IPS DF 4.7 (cell line): Measurements from ENCODE around the gene PCNX1.

Experiments used
- DNase-seq: peaks from one replicate; pipeline ENCODE4 v3.0.0-alpha.2; 2013; ENCODE audit warnings: low spot score; ENCODE audit errors: extremely low read depth

Gene PCNX1

DNA sequence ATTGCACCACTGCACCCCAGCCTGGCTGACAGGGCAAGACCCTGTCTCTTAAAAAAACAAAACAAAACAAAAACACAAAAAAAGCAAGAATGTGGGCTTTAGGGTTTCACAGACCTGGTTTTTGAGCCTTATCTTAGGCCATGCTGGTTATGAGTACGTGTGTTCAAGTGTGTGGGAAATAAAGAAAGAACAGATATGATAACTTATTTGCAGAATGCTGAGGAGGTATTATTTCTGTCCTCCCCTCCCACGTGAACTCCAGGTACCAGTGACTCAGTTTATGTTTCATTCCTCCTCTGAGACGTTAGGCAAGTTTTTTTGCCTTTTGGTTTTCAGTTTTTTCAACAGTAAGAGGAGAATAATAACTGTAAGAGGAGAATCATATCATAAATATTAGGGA is 49.3 kb downstream of the PCNX1 start:
- no peak for DNase-seq

DNA sequence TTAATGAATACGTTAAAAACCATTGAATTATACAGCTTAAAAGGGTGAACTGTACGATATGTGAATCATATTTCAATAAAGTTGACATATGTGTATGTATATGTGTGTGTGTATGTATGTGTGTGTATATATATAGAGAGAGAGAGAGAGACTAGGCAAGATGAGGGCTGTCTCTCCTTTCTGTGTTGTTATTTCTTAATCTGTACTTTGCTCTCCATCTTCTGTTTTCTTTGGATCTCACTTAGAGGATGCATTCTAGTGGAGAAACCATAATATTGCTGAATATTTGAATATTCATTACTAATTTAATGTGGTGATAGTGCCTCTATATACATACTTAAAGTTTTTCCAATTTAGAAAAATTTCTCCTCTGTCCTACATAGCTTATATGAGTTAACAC is 50.5 kb downstream of the PCNX1 start:
- DNase-seq = no peak

DNA sequence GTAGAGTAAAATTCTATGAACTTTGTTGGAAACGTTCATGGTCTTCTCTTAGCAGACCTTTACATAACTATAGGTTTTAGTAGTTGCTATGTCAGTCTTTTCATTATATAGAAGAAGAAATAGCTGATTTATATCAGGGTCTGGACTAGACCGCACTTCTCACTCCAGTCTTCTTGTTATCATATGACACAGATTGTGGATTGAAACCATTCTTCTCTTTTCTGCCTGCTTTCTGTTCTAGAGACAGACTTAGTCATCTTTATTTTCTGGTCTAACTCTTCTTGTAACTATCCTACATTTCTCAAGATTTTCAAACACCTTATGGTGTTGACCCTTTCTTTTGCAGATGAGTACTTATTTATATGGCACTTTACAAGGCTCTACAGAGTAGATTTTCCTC is 55.7 kb downstream of the PCNX1 start:
- DNase-seq = no peak

DNA sequence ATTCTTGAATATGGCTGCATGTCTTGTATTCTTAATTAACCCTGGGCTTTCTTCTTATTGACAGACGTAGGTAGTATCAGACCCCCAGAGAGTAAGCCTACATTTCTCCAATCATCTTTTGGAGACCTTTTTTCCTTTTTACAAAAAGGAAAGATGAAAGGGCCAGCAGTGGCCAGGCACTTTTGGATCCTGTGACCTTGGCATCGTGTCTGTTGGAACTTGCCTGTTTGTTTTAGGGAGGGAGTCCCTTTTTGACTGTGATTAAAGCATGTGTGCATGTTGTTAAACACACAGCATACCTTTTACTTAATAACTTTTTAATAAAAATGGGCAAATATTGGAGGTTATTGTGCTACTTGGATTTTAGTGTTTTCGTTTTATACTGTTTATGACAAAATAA is 57.2 kb downstream of the PCNX1 start:
- no peak for DNase-seq

DNA sequence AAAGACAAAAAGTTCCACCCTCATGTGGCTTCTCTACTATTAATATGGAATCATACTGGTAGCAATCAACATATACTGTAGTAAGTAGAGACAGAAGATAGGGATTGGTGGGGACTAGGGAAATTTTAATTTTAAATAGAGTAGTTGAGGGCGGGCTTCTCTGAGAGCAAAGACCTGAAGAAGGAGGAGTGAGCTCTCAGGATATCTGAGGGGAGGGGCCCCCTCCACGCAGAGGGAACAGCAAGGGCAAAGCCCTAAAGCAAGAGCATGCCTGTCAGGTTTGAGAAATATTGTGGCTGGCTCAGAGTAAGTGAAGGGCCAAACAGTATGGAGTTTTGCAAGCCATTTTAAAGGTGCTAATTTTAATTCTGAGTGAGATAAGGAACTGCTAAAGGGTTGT is 64.3 kb downstream of the PCNX1 start:
- no peak for DNase-seq

DNA sequence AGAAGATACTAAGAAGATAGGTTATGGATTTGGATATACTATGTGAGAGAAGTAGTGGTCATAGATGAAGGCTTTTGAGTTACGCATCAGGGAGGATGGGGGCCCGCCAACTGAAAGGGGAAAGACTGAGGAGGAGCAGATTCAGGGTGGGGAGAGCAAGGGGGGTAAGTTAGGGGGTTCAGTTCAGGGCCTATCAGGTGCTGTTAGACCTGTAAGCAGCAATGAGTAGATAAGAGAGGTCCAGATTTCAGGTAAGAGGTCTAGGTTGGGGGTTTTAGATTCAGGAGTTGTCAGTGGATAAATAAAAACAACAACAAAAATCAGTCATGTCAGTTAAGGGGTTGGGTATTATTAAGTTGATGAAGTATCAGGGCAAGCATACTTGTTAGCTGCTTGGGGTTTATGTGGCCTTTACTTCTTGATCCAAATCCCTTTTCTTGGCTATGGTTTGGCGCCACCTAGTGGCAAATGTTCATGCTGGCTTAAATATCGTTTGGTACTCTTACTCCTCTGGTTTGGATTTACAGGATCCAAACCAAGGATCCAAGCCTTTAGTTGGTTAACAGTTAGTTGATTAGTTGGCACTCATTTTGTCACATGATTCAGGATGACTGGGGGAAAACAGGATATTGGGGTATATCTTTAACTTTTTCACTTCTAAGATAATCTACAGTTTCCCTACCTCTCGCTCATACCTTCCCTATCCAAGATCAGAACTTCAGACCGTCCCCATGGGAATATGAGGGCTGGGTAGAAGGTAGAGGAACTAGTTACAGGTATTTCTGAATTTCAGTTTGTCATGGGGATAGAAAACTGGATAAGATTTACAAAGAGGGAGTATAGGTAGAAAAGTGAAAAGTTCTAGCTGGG is 65.1 kb downstream of the PCNX1 start:
- peak; percentile 56 for DNase-seq

DNA sequence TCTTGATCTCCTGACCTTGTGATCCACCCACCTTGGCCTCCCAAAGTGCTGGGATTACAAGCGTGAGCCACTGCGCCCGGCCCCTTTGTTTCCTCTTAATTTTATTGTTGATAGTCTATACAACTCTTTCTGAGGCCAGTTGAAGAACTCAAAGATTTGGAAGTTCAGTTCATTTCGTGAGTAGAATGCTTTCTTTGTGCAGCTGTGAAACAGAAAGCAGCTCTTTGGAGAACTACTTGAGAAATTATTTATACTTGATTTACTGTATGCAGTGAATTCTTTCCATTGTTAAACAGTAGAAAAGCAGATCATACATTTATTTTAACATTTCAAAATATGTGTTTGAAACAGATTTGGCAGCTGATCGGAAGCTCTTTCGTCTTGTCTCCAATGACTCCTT is 69.3 kb downstream of the PCNX1 start:
- DNase-seq = no peak

DNA sequence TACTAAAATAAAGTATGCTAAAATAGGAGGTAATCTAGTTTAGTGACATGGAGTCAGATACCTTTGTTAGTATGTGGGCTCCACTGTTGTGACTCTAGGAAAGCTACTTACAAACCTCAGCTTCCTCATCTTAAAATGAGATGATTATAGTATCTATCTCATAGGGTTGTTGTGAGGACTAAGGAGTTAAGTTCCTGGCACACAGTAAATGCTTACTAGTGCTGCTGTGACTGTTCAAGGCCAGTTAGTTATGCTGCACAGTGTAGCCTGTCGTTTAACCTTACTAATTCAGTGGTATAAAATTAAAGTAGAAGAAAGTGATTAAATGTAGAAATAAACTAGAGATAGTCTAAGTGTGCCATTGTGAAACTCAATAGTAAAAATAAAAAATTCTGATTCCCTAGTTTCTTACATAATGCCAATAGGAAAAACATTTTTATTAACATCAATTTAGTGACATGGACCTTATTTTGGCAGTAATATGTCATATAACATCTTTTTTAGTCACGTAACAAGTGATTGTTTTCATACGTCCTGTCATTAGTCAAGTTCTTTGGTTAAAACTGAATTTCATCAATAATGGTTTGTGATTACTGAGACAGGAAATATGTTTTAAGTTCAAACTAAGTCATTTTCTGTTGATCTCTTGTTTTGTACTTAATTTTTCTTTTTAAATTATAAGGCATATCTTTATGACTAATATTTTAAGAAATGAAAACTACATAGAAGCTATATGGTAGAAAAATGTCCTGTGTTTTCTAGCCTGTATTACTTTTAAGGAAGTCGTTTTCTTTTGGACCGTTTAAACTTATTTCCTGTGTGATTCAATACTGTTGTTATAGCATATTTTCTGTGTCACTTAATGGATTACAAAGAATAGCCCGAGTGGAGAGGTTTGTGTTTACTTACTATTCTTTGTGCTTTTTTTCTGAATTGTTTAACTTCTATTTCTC is 74.0 kb downstream of the PCNX1 start:
- no peak for DNase-seq

DNA sequence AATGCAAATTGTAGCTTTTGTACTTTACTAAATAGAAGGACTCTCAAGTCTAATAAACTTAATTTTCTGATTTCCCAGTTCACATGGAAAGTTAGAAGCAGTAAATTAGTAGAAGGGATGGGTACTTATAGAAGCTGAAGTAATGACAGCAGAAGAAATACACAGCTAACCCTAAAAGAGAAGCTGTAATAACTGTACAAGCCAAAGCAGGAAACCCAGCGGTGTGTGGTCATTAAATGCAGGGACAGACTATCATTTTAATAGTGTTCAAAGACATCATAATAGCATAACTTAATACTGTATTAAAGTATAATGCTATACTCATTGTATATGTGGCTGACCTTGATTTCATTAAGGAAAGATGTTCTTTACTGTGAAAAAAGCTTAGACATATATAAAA is 74.9 kb downstream of the PCNX1 start:
- DNase-seq = no peak

DNA sequence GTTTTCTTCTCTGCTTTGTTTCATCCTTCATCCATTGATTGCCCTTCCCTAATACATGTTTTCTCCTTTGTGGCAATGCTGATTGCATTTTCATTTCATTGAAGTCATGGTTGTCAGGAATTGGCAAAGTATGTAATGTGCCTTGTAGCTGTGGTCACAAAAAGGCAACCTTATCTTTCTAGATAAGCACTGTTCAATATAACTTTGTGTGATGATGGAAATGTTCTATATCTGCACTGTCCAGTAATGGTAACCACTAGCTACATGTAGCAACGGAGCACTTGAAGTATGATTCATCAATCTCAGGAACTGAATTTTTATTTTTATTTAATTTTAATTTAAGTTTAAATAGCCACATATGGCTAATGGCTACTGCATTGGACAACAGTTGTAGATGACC is 79.8 kb downstream of the PCNX1 start:
- no peak for DNase-seq

DNA sequence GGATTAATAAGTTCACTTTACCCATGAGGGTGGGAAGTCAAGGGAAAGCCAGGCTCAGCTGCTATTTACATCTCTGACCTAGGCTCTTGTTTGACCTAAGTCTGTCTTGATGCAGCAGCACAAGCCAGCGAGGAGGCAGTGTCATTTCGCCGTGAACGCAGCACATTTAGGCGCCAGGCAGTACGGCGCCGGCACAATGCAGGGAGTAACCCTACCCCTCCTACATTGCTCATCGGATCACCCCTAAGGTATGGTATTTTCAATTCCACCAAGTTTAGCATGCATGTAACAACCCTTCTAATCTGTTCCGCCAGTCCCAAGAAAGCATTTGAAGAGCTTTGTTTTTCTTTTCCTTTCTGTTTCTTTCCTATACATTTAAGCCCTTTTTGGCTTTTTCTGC is 81.2 kb downstream of the PCNX1 start:
- no peak for DNase-seq

DNA sequence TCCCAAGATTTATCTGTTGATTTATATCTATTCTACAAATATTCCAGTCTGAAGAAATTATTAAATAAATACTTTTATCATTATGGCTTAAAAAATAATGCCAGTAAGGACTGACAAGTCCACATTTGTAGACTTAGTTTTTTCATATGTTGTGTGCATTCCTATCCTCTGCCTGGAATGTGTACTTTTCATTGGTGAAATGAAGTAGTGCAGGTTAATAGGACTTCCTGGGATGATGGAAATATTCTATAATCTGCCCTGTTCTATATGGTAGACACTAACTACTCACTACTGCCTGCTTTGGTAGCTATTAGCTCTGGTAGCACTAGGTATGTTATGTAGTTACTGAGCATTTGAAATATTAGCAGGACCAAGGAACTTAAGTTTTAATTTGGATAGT is 86.7 kb downstream of the PCNX1 start:
- no peak for DNase-seq

DNA sequence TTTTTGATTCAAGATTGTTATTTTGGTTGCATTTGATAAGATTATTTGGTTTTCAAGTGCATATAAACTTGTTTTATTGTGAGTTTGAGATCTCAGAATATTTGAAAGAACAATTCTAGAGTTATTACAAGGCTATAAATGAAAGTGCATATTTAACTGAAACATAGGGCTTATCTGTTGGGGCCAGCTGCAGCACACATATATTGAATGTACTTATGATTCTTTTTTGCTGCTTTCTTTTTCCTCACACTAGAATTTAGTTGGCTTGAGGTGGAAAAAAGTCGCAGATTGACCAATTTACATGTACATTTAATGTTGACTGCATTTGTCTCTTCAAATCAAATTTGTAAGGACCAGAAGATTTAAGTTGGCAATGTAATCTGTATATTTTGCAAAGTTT is 88.0 kb downstream of the PCNX1 start:
- DNase-seq = no peak

DNA sequence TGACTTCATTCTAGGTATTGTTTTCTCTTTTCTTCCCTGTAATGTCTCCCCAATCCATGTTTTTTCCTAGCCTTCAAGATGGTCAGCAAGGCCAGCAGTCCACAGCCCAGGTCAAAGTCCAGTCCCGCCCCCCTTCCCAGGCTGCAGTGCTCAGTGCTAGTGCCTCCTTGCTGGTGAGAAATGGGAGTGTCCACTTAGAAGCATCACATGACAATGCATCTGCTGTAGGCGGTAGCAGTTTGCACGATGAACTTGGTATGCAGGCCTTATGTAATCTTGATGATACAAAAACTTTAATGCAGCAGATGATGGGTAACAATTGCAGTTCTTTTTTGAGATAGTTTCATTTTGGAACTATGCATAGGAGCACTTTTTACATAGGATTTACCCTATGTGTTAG is 88.4 kb downstream of the PCNX1 start:
- no peak for DNase-seq

DNA sequence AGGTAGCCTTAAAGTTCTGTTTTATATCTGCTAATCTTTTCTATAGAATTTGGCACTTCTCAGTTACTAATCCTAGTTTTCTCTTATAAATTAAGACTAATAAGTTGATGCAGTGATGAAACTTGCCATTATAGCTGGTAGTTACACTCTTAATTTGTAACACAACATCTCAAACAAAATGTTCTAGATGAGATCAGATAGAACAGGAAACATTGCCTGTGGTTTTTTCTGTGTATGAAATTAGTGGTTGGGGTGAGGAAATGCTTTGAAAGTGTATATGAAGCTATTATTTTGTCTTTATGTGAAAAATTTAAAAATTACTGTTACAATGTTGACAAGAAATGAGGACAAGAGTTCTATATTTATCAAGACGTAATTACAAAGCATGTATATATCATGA is 91.9 kb downstream of the PCNX1 start:
- no peak for DNase-seq

DNA sequence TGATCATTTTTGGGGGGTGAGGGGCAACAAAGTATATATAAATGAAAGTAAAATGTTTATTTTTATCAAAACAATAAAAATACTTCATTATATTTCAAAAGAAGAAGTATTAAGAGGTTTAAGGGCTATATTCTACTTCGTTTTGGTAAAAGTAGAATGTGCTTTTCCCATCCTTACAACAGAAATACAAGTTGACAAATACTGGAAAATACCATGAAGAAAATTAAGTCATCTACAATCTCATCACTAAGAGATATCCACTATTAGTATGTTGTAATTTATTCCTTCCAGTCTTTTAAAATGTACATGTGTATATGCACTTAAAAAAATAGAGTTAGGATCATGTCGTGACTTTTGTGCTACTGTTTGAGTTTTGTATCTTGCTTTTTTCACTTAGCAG is 92.8 kb downstream of the PCNX1 start:
- no peak for DNase-seq

DNA sequence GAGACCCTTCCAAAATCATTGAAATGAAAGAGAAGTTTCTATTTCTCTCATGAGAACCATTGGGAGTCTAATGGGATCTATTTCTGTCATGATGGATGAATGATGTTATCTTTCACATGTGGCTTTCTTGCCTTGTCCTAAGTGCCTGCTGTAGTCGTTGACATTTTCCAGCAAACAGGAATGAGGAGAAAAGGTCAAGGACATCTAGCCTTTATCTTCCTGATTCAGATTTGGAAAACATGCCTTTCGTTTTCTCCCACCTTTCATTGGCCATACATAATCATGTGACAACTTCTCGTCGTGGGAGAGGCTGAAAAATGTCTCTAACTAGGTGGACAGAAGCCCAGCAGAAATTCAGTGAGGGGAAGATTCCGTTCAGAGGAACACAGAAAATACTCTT is 94.5 kb downstream of the PCNX1 start:
- no peak for DNase-seq

DNA sequence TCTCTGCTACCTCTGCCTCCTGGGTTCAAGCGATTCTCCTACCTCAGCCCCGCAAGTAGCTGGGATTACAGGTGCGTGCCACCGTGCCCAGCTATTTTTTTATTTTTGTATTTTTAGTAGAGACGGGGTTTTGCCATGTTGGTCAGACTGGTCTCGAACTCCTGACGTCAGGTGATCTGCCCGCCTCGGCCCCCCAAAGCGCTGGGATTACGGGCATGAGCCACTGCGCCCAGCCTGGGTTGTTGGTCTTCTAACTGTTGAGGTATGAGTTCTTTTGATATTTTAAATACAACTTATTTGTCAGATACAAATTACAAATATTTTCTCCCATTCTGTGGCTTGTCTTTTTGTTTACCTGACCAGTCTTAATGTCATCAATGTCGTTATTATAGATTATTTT is 95.9 kb downstream of the PCNX1 start:
- no peak for DNase-seq

DNA sequence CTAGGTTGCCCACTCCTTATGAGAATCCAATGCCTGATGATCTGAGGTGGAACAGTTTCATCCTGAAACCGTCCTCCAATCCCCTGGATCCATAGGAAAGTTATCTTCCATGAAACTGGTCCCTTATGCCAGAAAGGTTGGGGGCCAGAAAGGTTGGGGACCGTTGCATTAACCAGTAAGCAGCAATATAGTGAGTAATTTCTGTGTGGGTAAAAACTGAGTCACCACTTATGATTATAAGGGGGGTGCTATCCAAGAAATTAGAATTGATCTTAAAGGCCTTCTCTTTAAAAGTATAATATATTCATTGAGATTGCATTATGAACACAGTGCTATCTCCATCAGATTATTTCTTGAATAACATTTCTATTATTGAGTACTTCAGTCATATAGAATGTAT is 97.2 kb downstream of the PCNX1 start:
- DNase-seq = no peak

DNA sequence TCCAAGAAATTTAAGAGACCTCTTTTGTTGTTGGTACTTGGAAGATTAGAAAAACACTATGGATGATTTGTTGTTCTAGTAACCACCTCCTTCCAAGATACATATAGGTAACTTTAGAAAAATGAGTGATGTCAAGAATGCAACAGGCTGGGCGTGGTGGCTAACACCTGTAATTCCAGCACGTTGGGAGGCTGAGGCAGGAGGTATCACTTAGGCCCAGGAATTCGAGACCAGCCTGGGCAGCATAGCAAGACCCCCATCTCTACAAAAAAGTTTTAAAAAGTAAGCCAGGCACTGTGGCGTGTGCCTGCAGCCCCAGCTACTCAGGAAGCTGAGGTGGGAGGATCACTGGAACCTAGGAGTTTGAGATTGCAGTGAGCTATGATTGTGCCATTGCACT is 97.8 kb downstream of the PCNX1 start:
- no peak for DNase-seq

DNA sequence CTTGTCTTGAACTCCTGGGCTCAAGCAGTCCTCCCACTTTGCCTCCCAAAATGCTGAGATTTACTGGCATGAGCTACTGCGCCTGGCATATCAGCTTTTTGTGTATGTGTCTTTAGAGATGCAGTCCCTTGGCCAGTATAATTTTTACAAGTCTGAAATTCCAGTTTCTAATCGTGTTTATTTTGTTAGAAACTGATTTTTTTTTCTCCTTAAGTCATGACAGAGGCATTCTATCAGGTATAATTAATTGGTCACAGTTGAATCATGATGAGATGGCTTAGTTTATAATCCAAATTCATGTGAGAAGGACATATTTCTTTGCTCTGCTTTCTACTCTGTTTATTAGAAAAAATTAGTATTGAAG is 98.9 kb downstream of the PCNX1 start:
- DNase-seq = no peak

DNA sequence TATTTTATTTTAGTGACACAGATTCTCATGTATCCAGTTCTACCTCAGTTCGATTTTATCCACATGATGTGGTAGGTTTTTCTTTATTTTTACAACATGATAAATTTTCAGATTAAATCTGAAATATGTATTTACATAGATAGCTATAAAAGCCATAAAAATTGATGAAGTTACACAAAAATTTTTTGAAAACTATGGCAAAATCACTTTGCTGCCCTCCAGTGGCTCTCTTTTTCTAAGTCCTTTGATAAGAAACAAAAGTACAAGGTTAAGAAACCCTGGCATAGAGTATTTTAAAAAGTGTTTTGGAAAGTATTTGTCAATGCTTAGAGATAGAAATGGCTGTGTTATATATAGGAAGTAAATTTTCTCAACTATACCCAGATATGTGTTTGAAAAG is 104.2 kb downstream of the PCNX1 start:
- DNase-seq = no peak

DNA sequence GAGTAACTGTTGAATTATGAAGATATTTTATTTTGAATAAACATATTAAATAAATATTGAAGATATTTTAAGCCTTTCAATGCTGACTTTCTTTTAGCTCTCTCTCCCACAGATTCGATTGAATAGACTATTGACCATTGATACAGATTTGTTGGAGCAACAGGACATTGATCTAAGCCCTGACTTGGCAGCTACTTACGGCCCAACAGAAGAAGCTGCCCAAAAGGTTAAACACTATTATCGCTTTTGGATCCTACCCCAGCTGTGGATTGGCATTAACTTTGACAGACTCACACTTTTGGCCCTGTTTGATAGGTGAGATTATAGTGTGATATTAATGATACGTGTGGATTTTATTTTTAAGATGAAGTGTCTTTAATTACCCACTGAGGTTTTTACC is 105.6 kb downstream of the PCNX1 start:
- no peak for DNase-seq
